NOMO-1 treated with DMSO at 0.1 percent for 48 hours (cell line): ENCODE measurements around the gene ANKRD53.
"Not testable (repeated sequence)": the region's sequence is repeated elsewhere in the genome, so short reads cannot be mapped to it uniquely, and the experiment has no call there.

Experiments
- DNase-seq: peaks from one replicate; lab custom pipeline; 2025; ENCODE audit not compliant: unreplicated experiment; lab: John Stamatoyannopoulos, UW

The ANKRD53 gene

GRCh38 chr2:70988151-70988550 is 9.7 kb downstream of the ANKRD53 start:
- no peak for DNase-seq

GRCh38 chr2:70988726-70989648 is 10.6 kb downstream of the ANKRD53 start:
- no peak for DNase-seq

GRCh38 chr2:70990216-70990615 is 11.8 kb downstream of the ANKRD53 start:
- no peak for DNase-seq

- no peak for DNase-seq
Observed at GRCh38 chr2:70991142-70991541, 12.7 kb downstream of the ANKRD53 start.

GRCh38 chr2:70991742-70992141 is 13.3 kb downstream of the ANKRD53 start:
- DNase-seq = no peak

GRCh38 chr2:70992945-70993853 is 14.8 kb downstream of the ANKRD53 start:
- no peak for DNase-seq

- DNase-seq = no peak
Observed at GRCh38 chr2:70994009-70994698, 15.7 kb downstream of the ANKRD53 start.

GRCh38 chr2:70994699-70995425 is 16.4 kb downstream of the ANKRD53 start, which contains the start of gene TEX261:
TSS of gene TEX261 (minus strand) at chr2:70994873. CDS start at chr2:70994757, 116 bp downstream.
- peak; percentile 87 for DNase-seq

GRCh38 chr2:70995426-70995729 is 16.9 kb downstream of the ANKRD53 start:
- DNase-seq = peak; percentile 26

- not testable (repeated sequence) for DNase-seq
Observed at GRCh38 chr2:70998885-70999284, 20.5 kb downstream of the ANKRD53 start.

- DNase-seq = peak; percentile 37
Observed at GRCh38 chr2:70999362-70999761, 20.9 kb downstream of the ANKRD53 start.

- DNase-seq = not testable (repeated sequence)
Observed at GRCh38 chr2:70999931-71000330, 21.5 kb downstream of the ANKRD53 start.

- DNase-seq = peak; percentile 54
Observed at GRCh38 chr2:71000780-71001591, 22.6 kb downstream of the ANKRD53 start.

GRCh38 chr2:71001592-71001927 is 23.1 kb downstream of the ANKRD53 start:
- no peak for DNase-seq

GRCh38 chr2:71001981-71002570 is 23.6 kb downstream of the ANKRD53 start:
- DNase-seq = no peak

GRCh38 chr2:71003396-71003795 is 25.0 kb downstream of the ANKRD53 start:
- DNase-seq = no peak

- DNase-seq = no peak
Observed at GRCh38 chr2:71003966-71004755, 25.7 kb downstream of the ANKRD53 start.

- no peak for DNase-seq
Observed at GRCh38 chr2:71004857-71005256, 26.4 kb downstream of the ANKRD53 start.
